ENCODE measurements around the gene SPDYE16. TPM values are rescaled to one million over a fixed set of nuclear protein-coding genes. Genes with fewer than 3 reads are reported as not detected.

Gene SPDYE16
- total RNA-seq, 6 experiments from 2014 or later: 0.07 TPM; not detected in 5

Other genes starting within 250 kb of the SPDYE16 start
- 1,000 to 10,000 TPM; 1,016 to 1,211 (median 1,126) TPM for gene HSPB1, start 240.6 kb downstream of the SPDYE16 start, total RNA-seq (2021; fragmentation: NEBNext Ultra II Directional; extraction: Animal tissue kit (Norgen Biotek cat#: 25700))
- 100 to 1,000 TPM; 171 to 210 (median 180) TPM for gene YWHAG, start 184.3 kb downstream of the SPDYE16 start, total RNA-seq (2021; fragmentation: NEBNext Ultra II Directional; extraction: Animal tissue kit (Norgen Biotek cat#: 25700))
- 1 to 10 TPM in 1 of 6 experiments, under 1 TPM in 5; 0.23 to 1.1 (median 0.51) TPM for gene SSC4D, start 133.6 kb downstream of the SPDYE16 start, total RNA-seq (2021; fragmentation: NEBNext Ultra II Directional; extraction: Animal tissue kit (Norgen Biotek cat#: 25700))
- gene ZP3, start 118.3 kb downstream of the SPDYE16 start, total RNA-seq (2021; fragmentation: NEBNext Ultra II Directional; extraction: Animal tissue kit (Norgen Biotek cat#: 25700)): 10 to 100 TPM; 17.5 to 30.4 (median 25.6) TPM
- 10 to 100 TPM; 11.1 to 15.6 (median 12.9) TPM for gene DTX2, start 81.6 kb downstream of the SPDYE16 start, total RNA-seq (2021; fragmentation: NEBNext Ultra II Directional; extraction: Animal tissue kit (Norgen Biotek cat#: 25700))
- under 1 TPM in 1 of 6 experiments, not detected in 5; 0.41 TPM for gene UPK3B, start 32.7 kb downstream of the SPDYE16 start, total RNA-seq (2021; fragmentation: NEBNext Ultra II Directional; extraction: Animal tissue kit (Norgen Biotek cat#: 25700))
- gene POMZP3, start 84.0 kb upstream of the SPDYE16 start, total RNA-seq (2021; fragmentation: NEBNext Ultra II Directional; extraction: Animal tissue kit (Norgen Biotek cat#: 25700)): 10 to 100 TPM; 31.0 to 42.9 (median 37.1) TPM

All from HFFc6 (cell line).